B cell (primary cell): Measurements from ENCODE around the gene TFDP1. TPM values are rescaled to one million over a fixed set of nuclear protein-coding genes. Genes with fewer than 3 reads are reported as not detected.

ENCODE experiments used
- ATAC-seq: fragments of 200-7000 bp; cut with Tn5 transposase; one replicate; pipeline ENCODE4 v1.10.0; 2021; ENCODE audit warnings: low read depth, mild to moderate bottlenecking, moderate number of reproducible peaks, moderate library complexity
- CTCF ChIA-PET: fragments of 350-600 bp; sonication (Branson Sonifier 250); formaldehyde crosslinking; loops from one replicate; lab custom pipeline; 2021; ENCODE audit warnings: antibody characterized with exemption, inconsistent platforms; lab: Charles Lee
- POLR2A ChIA-PET: fragments of 350-600 bp; sonication (Branson Sonifier 250); formaldehyde crosslinking; loops from one replicate; lab custom pipeline; 2021; ENCODE audit warnings: antibody characterized with exemption; lab: Charles Lee
- DNase-seq: peaks from one replicate; pipeline ENCODE4 v3.0.0; 2013
- H2AFZ ChIP-seq: 2 replicates; pipeline ENCODE4 v1.6.1; 2012; ENCODE audit warnings: mild to moderate bottlenecking, low read depth, low read length; ENCODE audit not compliant: insufficient read depth, poor library complexity, severe bottlenecking
- H3K27ac ChIP-seq, 2 donors: 1 replicate in 1 of 2; 2 replicates in 1 of 2; pipeline ENCODE4 v1.5.1; 2012 to 2013; ENCODE audit warnings: low read length in 2 of 2, mild to moderate bottlenecking in 2 of 2, moderate library complexity in 1 of 2
- H3K27me3 ChIP-seq, 4 experiments: fragments of 200-600 bp in 1 of 4; sonication (generic) in 1 of 4; replicated peaks in 1 of 4; 1 replicate in 2 of 4; 2 replicates in 2 of 4; pipeline versions ENCODE4 v1.6.1 to v1.7.0; 2013 to 2016; ENCODE audit warnings: low read length in 3 of 4, mild to moderate bottlenecking in 2 of 4, mixed read lengths in 1 of 4, moderate library complexity in 1 of 4; ENCODE audit not compliant: insufficient read depth in 4 of 4, control insufficient read depth in 3 of 4; ENCODE audit errors: control extremely low read depth in 1 of 4
- H3K36me3 ChIP-seq, 2 experiments: replicated peaks in 1 of 2; 1 replicate in 1 of 2; 2 replicates in 1 of 2; pipeline versions ENCODE4 v1.6.1 to v1.7.1; 2013; ENCODE audit warnings: low read length in 1 of 2; ENCODE audit not compliant: insufficient read depth in 2 of 2, control insufficient read depth in 1 of 2; ENCODE audit errors: control extremely low read depth in 1 of 2, extremely low read depth in 1 of 2
- H3K4me1 ChIP-seq, 2 donors: fragments of 200-600 bp in 1 of 2; sonication (generic) in 1 of 2; 1 replicate in 1 of 2; 2 replicates in 1 of 2; pipeline versions ENCODE4 v1.5.1 to v1.6.1; 2013 to 2017; ENCODE audit warnings: low read length in 2 of 2; ENCODE audit not compliant: control insufficient read depth in 2 of 2, insufficient read depth in 2 of 2
- H3K4me2 ChIP-seq: replicated peaks from 2 replicates; pipeline ENCODE3; 2012; ENCODE audit warnings: mild to moderate bottlenecking, low read depth, low read length; ENCODE audit not compliant: poor library complexity, severe bottlenecking
- H3K4me3 ChIP-seq, 5 experiments: fragments of 200-600 bp in 1 of 5; sonication (generic) in 1 of 5; 1 replicate in 3 of 5; 2 replicates in 2 of 5; pipeline versions ENCODE4 v1.5.1 to v1.7.0; 2011 to 2016; ENCODE audit warnings: low read length in 4 of 5, mild to moderate bottlenecking in 4 of 5, low read depth in 2 of 5, control low read depth in 1 of 5, moderate library complexity in 1 of 5; ENCODE audit not compliant: insufficient read depth in 1 of 5; ENCODE audit errors: control extremely low read depth in 1 of 5, extremely low read depth in 1 of 5
- H3K79me2 ChIP-seq: fragments of 200-600 bp; sonication (generic); one replicate; pipeline ENCODE4 v1.6.0; 2016; ENCODE audit warnings: low read length; ENCODE audit not compliant: control insufficient read depth, insufficient read depth
- H3K9ac ChIP-seq: fragments of 200-600 bp; sonication (generic); 2 replicates; pipeline ENCODE4 v1.6.1; 2017; ENCODE audit warnings: mild to moderate bottlenecking, low read length, moderate library complexity
- H3K9me3 ChIP-seq, 3 donors: one replicate each; pipeline versions ENCODE4 v1.6.1 to v1.7.1; 2013; ENCODE audit warnings: low read length in 2 of 3; ENCODE audit not compliant: control insufficient read depth in 2 of 3, insufficient read depth in 1 of 3; ENCODE audit errors: control extremely low read depth in 1 of 3
- H4K20me1 ChIP-seq: 2 replicates; pipeline ENCODE4 v1.6.0; 2012; ENCODE audit warnings: mild to moderate bottlenecking, low read length; ENCODE audit not compliant: insufficient read depth, control insufficient read depth, poor library complexity, severe bottlenecking
- H3K27ac Mint-ChIP-seq: one replicate; pipeline ENCODE4 v1.8.0; 2021; ENCODE audit warnings: mixed read lengths
- H3K27me3 Mint-ChIP-seq: one replicate; pipeline ENCODE4 v1.8.0; 2021; ENCODE audit warnings: mixed read lengths
- H3K4me1 Mint-ChIP-seq: one replicate; pipeline ENCODE4 v1.8.0; 2021; ENCODE audit warnings: mixed read lengths
- H3K4me3 Mint-ChIP-seq: one replicate; pipeline ENCODE4 v1.8.0; 2021; ENCODE audit warnings: mixed read lengths
- H3K9me3 Mint-ChIP-seq: one replicate; pipeline ENCODE4 v1.8.0; 2022; ENCODE audit warnings: mixed read lengths; ENCODE audit not compliant: insufficient read depth
- EZH2 ChIP-seq: IDR thresholded peaks from 2 replicates; pipeline ENCODE4 v1.6.1; 2012; ENCODE audit warnings: borderline replicate concordance, low read depth, mild to moderate bottlenecking, moderate library complexity, low read length; ENCODE audit not compliant: insufficient read depth, poor library complexity, severe bottlenecking
- WGBS: methylation state at CpG from one replicate; pipeline ENCODE4 v1.1.5; 2013; ENCODE audit warnings: missing lambda C conversion rate; ENCODE audit not compliant: insufficient coverage; 5-methylcytosine and 5-hydroxymethylcytosine counted together
- intact Hi-C: fragments of 100-400 bp; cut with micrococcal nuclease; formaldehyde crosslinking; loops from one replicate; pipeline ENCODE4 v1.10.0; 2022
- polyA plus RNA-seq: library from polyadenylated mRNA; depleted of rRNA; stranded (reverse); fragments of >200 nt; gene quantifications from 2 replicates; pipeline ENCODE4 v1.2.3, GENCODE V29; 2012
- total RNA-seq, 2 donors: library from RNA; stranded (reverse); fragments of 120-200 nt in 1 of 2; gene quantifications; 1 replicate in 1 of 2; 2 replicates in 1 of 2; pipeline versions ENCODE4 v1.2.3 to v1.2.4, GENCODE V29; 2013 to 2022
- TF ChIP-seq, protein P1 (sequence below): fragments of 200-600 bp; IDR thresholded peaks from one replicate; pipeline ENCODE4 v1.8.0; 2022; ENCODE audit warnings: antibody characterized with exemption, mild to moderate bottlenecking

The TFDP1 gene
- total and polyA plus RNA-seq, 2 donors (not counting 1 experiment from before 2014, with no cell fraction given), result 19.1 to 31.1 TPM

DNA sequence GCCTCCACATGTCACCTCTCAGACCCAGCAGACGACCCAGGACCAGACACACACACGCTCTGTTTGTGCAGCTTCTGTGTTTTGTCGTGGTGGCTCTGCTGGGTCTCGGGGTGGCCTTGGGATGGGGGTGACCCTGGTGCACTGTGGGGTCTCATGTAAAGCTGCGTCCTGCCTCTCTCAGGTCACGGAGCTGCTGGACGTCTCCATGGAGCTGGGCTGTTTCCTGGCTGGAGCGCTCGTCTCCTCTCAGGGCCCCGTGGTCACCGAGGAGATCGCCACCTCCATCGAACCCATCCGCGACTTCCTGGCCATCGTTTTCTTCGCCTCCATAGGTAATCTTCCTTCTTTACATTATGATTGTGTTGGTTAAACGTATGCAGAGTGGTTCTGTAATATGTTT lies 45.4 kb upstream of the TFDP1 start:
- peaks cover 3 to 18% of the 10 kb centered on the region in 2 experiments for H3K36me3 ChIP-seq
- no peak overlapping the region for H3K27ac Mint-ChIP-seq
- no peak overlapping the region for H3K27ac ChIP-seq
- H3K9me3 Mint-ChIP-seq, result no peaks in the 10 kb centered on the region
- H3K79me2 ChIP-seq, result peaks cover 13% of the 10 kb centered on the region
- ChIA-PET POLR2A (no interaction called here), CTCF (interaction anchor here (0.5 kb wide), 1 partner anchor 25 kb away, joined by 3 read pairs; no protein-coding TSS in a partner anchor)
- no peak overlapping the region for H3K4me2 ChIP-seq
- H3K4me3 Mint-ChIP-seq, result no peak overlapping the region
- H2AFZ ChIP-seq, result no peak overlapping the region
- no peaks in the 10 kb centered on the region for H3K27me3 ChIP-seq
- no peaks in the 10 kb centered on the region for H3K4me1 ChIP-seq
- no peak overlapping the region for H3K4me3 ChIP-seq
- H3K9ac ChIP-seq, result no peak overlapping the region
- no peak for ATAC-seq
- 85% methylated on average over 4 of the region's 18 CpGs for WGBS
- no peaks in the 10 kb centered on the region for H3K27me3 Mint-ChIP-seq
- H3K9me3 ChIP-seq, result peaks cover 0 to 19% (median 0%) of the 10 kb centered on the region in 3 donors
- TF ChIP-seq, protein P1, sequence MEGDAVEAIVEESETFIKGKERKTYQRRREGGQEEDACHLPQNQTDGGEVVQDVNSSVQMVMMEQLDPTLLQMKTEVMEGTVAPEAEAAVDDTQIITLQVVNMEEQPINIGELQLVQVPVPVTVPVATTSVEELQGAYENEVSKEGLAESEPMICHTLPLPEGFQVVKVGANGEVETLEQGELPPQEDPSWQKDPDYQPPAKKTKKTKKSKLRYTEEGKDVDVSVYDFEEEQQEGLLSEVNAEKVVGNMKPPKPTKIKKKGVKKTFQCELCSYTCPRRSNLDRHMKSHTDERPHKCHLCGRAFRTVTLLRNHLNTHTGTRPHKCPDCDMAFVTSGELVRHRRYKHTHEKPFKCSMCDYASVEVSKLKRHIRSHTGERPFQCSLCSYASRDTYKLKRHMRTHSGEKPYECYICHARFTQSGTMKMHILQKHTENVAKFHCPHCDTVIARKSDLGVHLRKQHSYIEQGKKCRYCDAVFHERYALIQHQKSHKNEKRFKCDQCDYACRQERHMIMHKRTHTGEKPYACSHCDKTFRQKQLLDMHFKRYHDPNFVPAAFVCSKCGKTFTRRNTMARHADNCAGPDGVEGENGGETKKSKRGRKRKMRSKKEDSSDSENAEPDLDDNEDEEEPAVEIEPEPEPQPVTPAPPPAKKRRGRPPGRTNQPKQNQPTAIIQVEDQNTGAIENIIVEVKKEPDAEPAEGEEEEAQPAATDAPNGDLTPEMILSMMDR, result no peak
- no peak for TF ChIP-seq EZH2
- intact Hi-C loops, result no loop called here
- no peaks in the 10 kb centered on the region for H3K4me1 Mint-ChIP-seq
- no peak for DNase-seq
- no peaks in the 10 kb centered on the region for H4K20me1 ChIP-seq

DNA sequence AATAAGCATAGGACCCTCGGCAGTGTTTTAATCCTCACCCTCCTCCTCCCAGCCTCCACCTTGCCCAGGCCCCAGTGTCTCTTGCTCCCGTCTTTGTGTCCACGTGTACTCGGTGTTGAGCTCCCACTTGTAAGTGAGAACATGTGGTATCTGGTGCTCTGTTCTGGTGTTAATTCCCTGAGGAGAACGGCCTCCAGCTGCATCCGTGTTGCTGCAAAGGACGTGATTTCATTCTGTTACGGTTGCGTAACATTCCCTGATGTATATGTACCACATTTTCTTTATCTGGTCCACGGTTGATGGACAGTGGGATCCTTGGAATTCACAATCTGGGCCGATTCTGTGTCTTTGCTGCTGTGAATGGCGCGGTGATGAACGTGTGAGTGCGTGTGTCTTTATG lies 44.7 kb upstream of the TFDP1 start:
- Histone ChIP-seq H3K27ac (no peak overlapping the region), H3K4me1 (no peaks in the 10 kb centered on the region), H3K9me3 (peaks cover 0 to 19% (median 0%) of the 10 kb centered on the region in 3 donors), H2AFZ (no peak overlapping the region), H3K27me3 (no peaks in the 10 kb centered on the region), H3K4me3 (no peak overlapping the region), H3K9ac (no peak overlapping the region), H3K4me2 (no peak overlapping the region), H4K20me1 (no peaks in the 10 kb centered on the region), H3K36me3 (peaks cover 3 to 22% of the 10 kb centered on the region in 2 experiments), H3K79me2 (peaks cover 20% of the 10 kb centered on the region)
- H3K27ac Mint-ChIP-seq, result no peak overlapping the region
- 98% methylated on average over 14 of the region's 15 CpGs for WGBS
- no peaks in the 10 kb centered on the region for H3K9me3 Mint-ChIP-seq
- no peak overlapping the region for H3K4me3 Mint-ChIP-seq
- no peaks in the 10 kb centered on the region for H3K4me1 Mint-ChIP-seq
- CTCF ChIA-PET, result interaction anchor here (0.5 kb wide), 1 partner anchor 24 kb away, joined by 3 read pairs; no protein-coding TSS in a partner anchor
- no peak for TF ChIP-seq EZH2
- ATAC-seq (no peak), DNase-seq (no peak)
- H3K27me3 Mint-ChIP-seq, result no peaks in the 10 kb centered on the region
- POLR2A ChIA-PET, result no interaction called here
- intact Hi-C loops, result no loop called here
